ENCODE measurements around the gene FBXW7. TPM values are rescaled to one million over a fixed set of nuclear protein-coding genes. Genes with fewer than 3 reads are reported as not detected.

The FBXW7 gene
- polyA plus RNA-seq, 1 of the 3 experiments (the other 2 are of a cell fraction) = 7.7 TPM

DNA sequence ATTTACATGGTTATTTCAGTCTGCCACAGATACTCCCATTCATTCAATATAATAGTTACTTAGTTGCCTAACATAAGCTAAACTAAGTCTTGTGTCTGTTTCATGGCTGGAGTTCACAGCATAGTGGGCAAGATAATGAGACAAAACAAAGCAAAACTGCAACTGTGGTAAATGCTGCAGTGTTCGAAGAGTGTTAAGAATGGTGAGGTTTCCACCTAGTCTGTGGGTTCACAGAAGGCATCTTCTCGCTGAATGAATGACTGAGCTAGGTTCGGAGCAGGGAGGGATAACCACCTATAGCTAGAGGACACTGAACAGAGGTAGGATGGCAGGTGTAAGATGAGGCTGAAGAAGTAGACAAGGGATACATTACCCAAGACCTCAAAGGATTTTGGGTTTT, 171.0 kb downstream of the FBXW7 start:
- H3K27ac ChIP-seq (ENCODE audit: low read depth in 2 of 2, low read length in 1 of 2) = no peak overlapping the region
- ChIA-PET POLR2A (no interaction called here), CTCF (interaction anchor here (0.7 to 0.8 kb wide), 2 partner anchors 8 to 13 kb away, joined by 3 to 4 read pairs; no protein-coding TSS in a partner anchor)
- H3K27me3 ChIP-seq (ENCODE audit: insufficient read depth) = no peaks in the 10 kb centered on the region
- H4K20me1 ChIP-seq (ENCODE audit: insufficient read depth) = no peaks in the 10 kb centered on the region; the same call in 1 of the 2 replicates
- no peaks in the 10 kb centered on the region; the same call in 1 of the 2 replicates for H3K9me3 ChIP-seq
- no peaks in the 10 kb centered on the region for H3K9me2 ChIP-seq
- H3K4me2 ChIP-seq = no peak overlapping the region
- peaks cover 10% of the 10 kb centered on the region for H3F3A ChIP-seq (replicated peaks; ENCODE audit: insufficient read depth)
- no peak overlapping the region for H3K4me3 ChIP-seq (ENCODE audit: low read depth in 2 of 2, low read length in 1 of 2)
- no peak overlapping the region for H3K9ac ChIP-seq
- no peaks in the 10 kb centered on the region for H3K36me3 ChIP-seq (replicated peaks in 1 of 2; ENCODE audit: control insufficient read depth in 1 of 2, insufficient read depth in 2 of 2, low read length in 1 of 2)
- H2AFZ ChIP-seq (ENCODE audit: low read depth) = no peak overlapping the region
- H3K79me2 ChIP-seq (ENCODE audit: insufficient read depth) = 0 out of 2 replicates have a peak, but pooled peaks cover 8% of the 10 kb centered on the region
- DNase-seq = no peak
- 95% methylated on average over 3 of the region's 3 CpGs for WGBS (ENCODE audit: low lambda C conversion rate)
- peaks cover 0 to 7% of the 10 kb centered on the region in 2 experiments; a peak in 1 of 4 replicates for H3K4me1 ChIP-seq (ENCODE audit: control insufficient read depth in 1 of 2, insufficient read depth in 2 of 2, low read depth in 1 of 2, low read length in 1 of 2)
- TF ChIP-seq, protein P1, sequence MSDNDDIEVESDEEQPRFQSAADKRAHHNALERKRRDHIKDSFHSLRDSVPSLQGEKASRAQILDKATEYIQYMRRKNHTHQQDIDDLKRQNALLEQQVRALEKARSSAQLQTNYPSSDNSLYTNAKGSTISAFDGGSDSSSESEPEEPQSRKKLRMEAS (IDR thresholded peaks at IDR 0.05; ENCODE audit: low read depth) = no peak
- no peak for TF ChIP-seq SMC3 (IDR thresholded peaks at IDR 0.05; ENCODE audit: low read depth, low read length)
- no peak for TF ChIP-seq EZH2phosphoT487 (IDR thresholded peaks at IDR 0.05; ENCODE audit: borderline replicate concordance, low read depth)
- TF ChIP-seq, protein P2, sequence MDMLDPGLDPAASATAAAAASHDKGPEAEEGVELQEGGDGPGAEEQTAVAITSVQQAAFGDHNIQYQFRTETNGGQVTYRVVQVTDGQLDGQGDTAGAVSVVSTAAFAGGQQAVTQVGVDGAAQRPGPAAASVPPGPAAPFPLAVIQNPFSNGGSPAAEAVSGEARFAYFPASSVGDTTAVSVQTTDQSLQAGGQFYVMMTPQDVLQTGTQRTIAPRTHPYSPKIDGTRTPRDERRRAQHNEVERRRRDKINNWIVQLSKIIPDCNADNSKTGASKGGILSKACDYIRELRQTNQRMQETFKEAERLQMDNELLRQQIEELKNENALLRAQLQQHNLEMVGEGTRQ (IDR thresholded peaks at IDR 0.05; ENCODE audit: borderline replicate concordance, low read depth, low read length) = no peak
- no peak for TF ChIP-seq MEF2A (IDR thresholded peaks at IDR 0.05; ENCODE audit: borderline replicate concordance, low read depth)
- TF ChIP-seq, protein P3, sequence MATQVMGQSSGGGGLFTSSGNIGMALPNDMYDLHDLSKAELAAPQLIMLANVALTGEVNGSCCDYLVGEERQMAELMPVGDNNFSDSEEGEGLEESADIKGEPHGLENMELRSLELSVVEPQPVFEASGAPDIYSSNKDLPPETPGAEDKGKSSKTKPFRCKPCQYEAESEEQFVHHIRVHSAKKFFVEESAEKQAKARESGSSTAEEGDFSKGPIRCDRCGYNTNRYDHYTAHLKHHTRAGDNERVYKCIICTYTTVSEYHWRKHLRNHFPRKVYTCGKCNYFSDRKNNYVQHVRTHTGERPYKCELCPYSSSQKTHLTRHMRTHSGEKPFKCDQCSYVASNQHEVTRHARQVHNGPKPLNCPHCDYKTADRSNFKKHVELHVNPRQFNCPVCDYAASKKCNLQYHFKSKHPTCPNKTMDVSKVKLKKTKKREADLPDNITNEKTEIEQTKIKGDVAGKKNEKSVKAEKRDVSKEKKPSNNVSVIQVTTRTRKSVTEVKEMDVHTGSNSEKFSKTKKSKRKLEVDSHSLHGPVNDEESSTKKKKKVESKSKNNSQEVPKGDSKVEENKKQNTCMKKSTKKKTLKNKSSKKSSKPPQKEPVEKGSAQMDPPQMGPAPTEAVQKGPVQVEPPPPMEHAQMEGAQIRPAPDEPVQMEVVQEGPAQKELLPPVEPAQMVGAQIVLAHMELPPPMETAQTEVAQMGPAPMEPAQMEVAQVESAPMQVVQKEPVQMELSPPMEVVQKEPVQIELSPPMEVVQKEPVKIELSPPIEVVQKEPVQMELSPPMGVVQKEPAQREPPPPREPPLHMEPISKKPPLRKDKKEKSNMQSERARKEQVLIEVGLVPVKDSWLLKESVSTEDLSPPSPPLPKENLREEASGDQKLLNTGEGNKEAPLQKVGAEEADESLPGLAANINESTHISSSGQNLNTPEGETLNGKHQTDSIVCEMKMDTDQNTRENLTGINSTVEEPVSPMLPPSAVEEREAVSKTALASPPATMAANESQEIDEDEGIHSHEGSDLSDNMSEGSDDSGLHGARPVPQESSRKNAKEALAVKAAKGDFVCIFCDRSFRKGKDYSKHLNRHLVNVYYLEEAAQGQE (IDR thresholded peaks at IDR 0.05; ENCODE audit: low read depth, low read length) = no peak
- TF ChIP-seq MXI1 (IDR thresholded peaks at IDR 0.05; ENCODE audit: low read depth, low read length) = no peak
- TF ChIP-seq FOSL2 (IDR thresholded peaks at IDR 0.05; ENCODE audit: borderline replicate concordance, low read depth) = no peak

DNA sequence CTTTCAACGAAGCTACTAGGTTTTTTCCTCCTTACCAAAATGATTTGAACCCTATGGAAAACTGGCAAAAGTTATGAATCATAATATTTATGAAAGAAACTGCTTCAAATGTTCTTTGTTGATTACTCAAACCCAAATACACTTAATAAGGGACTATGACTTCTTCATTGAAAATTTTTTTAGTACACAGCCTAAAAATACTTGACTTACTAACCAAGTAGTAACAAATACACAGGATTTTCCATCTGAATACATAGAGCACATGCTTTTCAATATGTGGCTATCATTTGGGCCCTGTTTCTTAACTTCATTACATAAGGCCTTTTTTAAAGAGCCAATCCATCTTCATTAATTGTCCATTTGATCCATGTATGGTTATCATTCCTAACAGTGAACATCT, 171.5 kb downstream of the FBXW7 start:
- no peaks in the 10 kb centered on the region; the same call in 1 of the 2 replicates for H3K9me3 ChIP-seq
- no peak overlapping the region for H3K9ac ChIP-seq
- DNase-seq = no peak
- H3K4me1 ChIP-seq (ENCODE audit: control insufficient read depth in 1 of 2, insufficient read depth in 2 of 2, low read depth in 1 of 2, low read length in 1 of 2) = peaks cover 0 to 12% of the 10 kb centered on the region in 2 experiments; a peak in 1 of 4 replicates
- WGBS (ENCODE audit: low lambda C conversion rate) = 89% methylated on average over 1 of the region's 1 CpG
- H3F3A ChIP-seq (replicated peaks; ENCODE audit: insufficient read depth) = peaks cover 10% of the 10 kb centered on the region
- no peaks in the 10 kb centered on the region; the same call in 1 of the 2 replicates for H4K20me1 ChIP-seq (ENCODE audit: insufficient read depth)
- no peak overlapping the region for H2AFZ ChIP-seq (ENCODE audit: low read depth)
- H3K36me3 ChIP-seq (replicated peaks in 1 of 2; ENCODE audit: control insufficient read depth in 1 of 2, insufficient read depth in 2 of 2, low read length in 1 of 2) = no peaks in the 10 kb centered on the region
- no peak overlapping the region for H3K4me3 ChIP-seq (ENCODE audit: low read depth in 2 of 2, low read length in 1 of 2)
- no peak overlapping the region for H3K27ac ChIP-seq (ENCODE audit: low read depth in 2 of 2, low read length in 1 of 2)
- ChIA-PET CTCF (interaction anchor here (0.7 kb wide), 3 partner anchors 12 to 1279 kb away, joined by 3 to 4 read pairs (median 3); no protein-coding TSS in a partner anchor), POLR2A (no interaction called here)
- no peak overlapping the region for H3K4me2 ChIP-seq
- no peaks in the 10 kb centered on the region for H3K27me3 ChIP-seq (ENCODE audit: insufficient read depth)
- H3K79me2 ChIP-seq (ENCODE audit: insufficient read depth) = 0 out of 2 replicates have a peak, but pooled peaks cover 6% of the 10 kb centered on the region
- H3K9me2 ChIP-seq = no peaks in the 10 kb centered on the region
- TF ChIP-seq NRF1 (IDR thresholded peaks at IDR 0.05; ENCODE audit: low read depth, low read length) (no peak), FOXJ3 (CRISPR knock-in tag; IDR thresholded peaks at IDR 0.05) (no peak), FOXM1 (IDR thresholded peaks at IDR 0.05; ENCODE audit: low read depth) (no peak), POLR2AphosphoS5 (IDR thresholded peaks at IDR 0.05; ENCODE audit: low read depth, low read length) (no peak), RFX5 (IDR thresholded peaks at IDR 0.05; ENCODE audit: low read length) (no peak), MEF2A (IDR thresholded peaks at IDR 0.05; ENCODE audit: borderline replicate concordance, low read depth) (no peak)
- TF ChIP-seq, protein P2 (IDR thresholded peaks at IDR 0.05; ENCODE audit: borderline replicate concordance, low read depth, low read length) = no peak
- TF ChIP-seq, protein P3 (IDR thresholded peaks at IDR 0.05; ENCODE audit: low read depth, low read length) = no peak
- TF ChIP-seq, protein P4, sequence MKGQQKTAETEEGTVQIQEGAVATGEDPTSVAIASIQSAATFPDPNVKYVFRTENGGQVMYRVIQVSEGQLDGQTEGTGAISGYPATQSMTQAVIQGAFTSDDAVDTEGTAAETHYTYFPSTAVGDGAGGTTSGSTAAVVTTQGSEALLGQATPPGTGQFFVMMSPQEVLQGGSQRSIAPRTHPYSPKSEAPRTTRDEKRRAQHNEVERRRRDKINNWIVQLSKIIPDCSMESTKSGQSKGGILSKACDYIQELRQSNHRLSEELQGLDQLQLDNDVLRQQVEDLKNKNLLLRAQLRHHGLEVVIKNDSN (IDR thresholded peaks at IDR 0.05; ENCODE audit: borderline replicate concordance, low read depth) = no peak
